HepG2 (cell line): ENCODE results near the gene C1S. TPM values are rescaled to one million over a fixed set of nuclear protein-coding genes. Genes with fewer than 3 reads are reported as not detected.
A peak's percentile ranks its signal among the peaks of the same experiment; 100 is the strongest.

Experiments
- CHCHD3 ChIP-seq: sonication (generic); formaldehyde crosslinking; IDR thresholded peaks from 2 replicates; pipeline ENCODE4 v1.8.0; 2022; ENCODE audit warnings: mild to moderate bottlenecking, missing genetic modification reagents, moderate library complexity
- HDAC6 ChIP-seq: fragments of 200-600 bp; sonication (generic); IDR thresholded peaks from 2 replicates; pipeline ENCODE4 v1.7.0; 2017; ENCODE audit warnings: mild to moderate bottlenecking, antibody characterized with exemption, low read length, low read depth
- KDM4B ChIP-seq: sonication (generic); formaldehyde crosslinking; IDR thresholded peaks from 2 replicates; pipeline ENCODE4 v1.4.0; 2020; ENCODE audit warnings: missing genetic modification reagents
- NONO ChIP-seq, 2 experiments: fragments of 450-650 bp in 1 of 2; sonication (generic) in 1 of 2; formaldehyde crosslinking in 1 of 2; IDR thresholded peaks in 1 of 2; conservative IDR thresholded peaks in 1 of 2; 2 replicates each; pipeline versions ENCODE4 v1.6.1 to v1.8.0; 2017 to 2022; ENCODE audit warnings: mild to moderate bottlenecking in 1 of 2, missing genetic modification reagents in 1 of 2, moderate library complexity in 1 of 2
- PHF21A ChIP-seq: sonication (generic); formaldehyde crosslinking; IDR thresholded peaks from 2 replicates; pipeline ENCODE4 v1.5.0; 2020; ENCODE audit warnings: mild to moderate bottlenecking, missing genetic modification reagents
- WIZ ChIP-seq: sonication (generic); formaldehyde crosslinking; IDR thresholded peaks from 2 replicates; pipeline ENCODE4 v1.5.1; 2020; ENCODE audit warnings: mild to moderate bottlenecking, missing genetic modification reagents
- ZKSCAN1 ChIP-seq: fragments of 150-350 bp; IDR thresholded peaks from 2 replicates; pipeline ENCODE4 v1.6.1; 2014; ENCODE audit warnings: low read length
- ZNF367 ChIP-seq: sonication (generic); formaldehyde crosslinking; IDR thresholded peaks from 2 replicates; pipeline ENCODE4 v1.4.0; 2020; ENCODE audit warnings: missing genetic modification reagents, borderline replicate concordance
- ZNF432 ChIP-seq: sonication (generic); formaldehyde crosslinking; IDR thresholded peaks from 2 replicates; pipeline ENCODE4 v1.5.0; 2020; ENCODE audit warnings: missing genetic modification reagents, mild to moderate bottlenecking, borderline replicate concordance
- polyA plus RNA-seq, 8 experiments: library from polyadenylated mRNA; depleted of rRNA in 3 of 8; stranded (reverse) in 7 of 8; unstranded in 1 of 8; fragments of >200 nt; fragmentation: Illumina TruSeq in 4 of 8; extraction: Trizol in 4 of 8; gene quantifications; 2 replicates each; pipeline versions ENCODE4 v1.2.1 to v1.2.3, GENCODE V29; 2011 to 2016; ENCODE audit warnings: low read depth in 4 of 8, missing spikeins in 1 of 8, mixed read lengths in 1 of 8; ENCODE audit not compliant: insufficient read depth in 1 of 8
- total RNA-seq, 5 experiments: library from RNA; depleted of rRNA; stranded (reverse); fragments of >200 nt; fragmentation: Illumina TruSeq; extraction: Trizol; gene quantifications; 2 replicates each; pipeline ENCODE4 v1.2.3, GENCODE V29; 2016; ENCODE audit warnings: low read depth in 1 of 5
- TF ChIP-seq, protein P1 (sequence below): sonication (generic); formaldehyde crosslinking; IDR thresholded peaks from 2 replicates; pipeline ENCODE4 v1.8.0; 2022; ENCODE audit warnings: missing genetic modification reagents, mild to moderate bottlenecking, borderline replicate concordance
- TF ChIP-seq, protein P2 (sequence below): sonication (generic); formaldehyde crosslinking; IDR thresholded peaks from 2 replicates; pipeline ENCODE4 v1.8.0; 2023; ENCODE audit warnings: mild to moderate bottlenecking, missing genetic modification reagents
- TF ChIP-seq, protein P3 (sequence below): sonication (generic); formaldehyde crosslinking; IDR thresholded peaks from 2 replicates; pipeline ENCODE4 v1.9.0; 2021; ENCODE audit warnings: missing genetic modification reagents, mild to moderate bottlenecking, borderline replicate concordance
- TF ChIP-seq, protein P4 (sequence below): sonication (generic); formaldehyde crosslinking; IDR thresholded peaks from 2 replicates; pipeline ENCODE4 v1.5.0; 2020; ENCODE audit warnings: mild to moderate bottlenecking, missing genetic modification reagents, borderline replicate concordance
- TF ChIP-seq, protein P5 (sequence below): sonication (generic); formaldehyde crosslinking; IDR thresholded peaks from 2 replicates; pipeline ENCODE4 v1.4.0; 2020; ENCODE audit warnings: missing genetic modification reagents
- TF ChIP-seq, protein P6 (sequence below): sonication (generic); formaldehyde crosslinking; IDR thresholded peaks from 2 replicates; pipeline ENCODE4 v1.4.0; 2020; ENCODE audit warnings: missing genetic modification reagents

Gene C1S
- total and polyA plus RNA-seq, 2 of the 13 experiments (the other 11 are each of a cell fraction or from before 2014, with no cell fraction given) = 14.5 to 18.2 TPM

DNA sequence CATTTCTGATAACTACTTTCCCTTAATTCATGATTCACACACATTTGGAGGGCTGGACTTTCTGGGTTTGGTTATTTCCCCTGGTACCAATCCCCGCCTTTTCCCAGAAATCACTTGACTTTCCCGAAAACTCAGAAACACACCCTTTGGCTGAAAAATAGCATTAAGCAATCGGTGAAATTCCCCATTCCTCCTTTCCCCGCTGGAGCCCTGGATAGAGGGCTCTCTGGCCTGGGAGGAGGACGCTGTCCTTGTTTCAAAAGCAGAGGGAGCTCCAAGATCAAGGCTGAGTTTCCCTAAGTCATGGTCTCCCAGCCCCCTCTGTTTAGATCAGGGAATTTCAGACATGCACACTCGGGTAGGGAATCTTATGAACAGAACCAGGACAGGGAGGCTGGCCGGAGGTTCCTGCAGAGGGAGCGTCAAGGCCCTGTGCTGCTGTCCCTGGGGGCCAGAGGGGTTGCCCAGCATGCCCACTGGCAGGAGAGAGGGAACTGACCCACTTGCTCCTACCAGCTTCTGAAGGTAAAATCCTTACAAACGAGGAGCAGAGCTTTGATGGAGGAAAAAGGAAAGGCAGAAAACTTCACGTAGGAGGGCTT is at the start of gene C1S (continued):
- TF ChIP-seq, protein P1, sequence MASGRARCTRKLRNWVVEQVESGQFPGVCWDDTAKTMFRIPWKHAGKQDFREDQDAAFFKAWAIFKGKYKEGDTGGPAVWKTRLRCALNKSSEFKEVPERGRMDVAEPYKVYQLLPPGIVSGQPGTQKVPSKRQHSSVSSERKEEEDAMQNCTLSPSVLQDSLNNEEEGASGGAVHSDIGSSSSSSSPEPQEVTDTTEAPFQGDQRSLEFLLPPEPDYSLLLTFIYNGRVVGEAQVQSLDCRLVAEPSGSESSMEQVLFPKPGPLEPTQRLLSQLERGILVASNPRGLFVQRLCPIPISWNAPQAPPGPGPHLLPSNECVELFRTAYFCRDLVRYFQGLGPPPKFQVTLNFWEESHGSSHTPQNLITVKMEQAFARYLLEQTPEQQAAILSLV (CRISPR knock-in tag) = 0 out of 2 replicates have a peak, but pooled peaks have one; percentile 65
- TF ChIP-seq ZNF432 (CRISPR knock-in tag) (no peak), ZNF367 (CRISPR knock-in tag) (no peak), HDAC6 (no peak), CHCHD3 (CRISPR knock-in tag) (no peak), PHF21A (CRISPR knock-in tag) (peak; percentile 50), ZKSCAN1 (no peak), KDM4B (0 out of 2 replicates have a peak, but pooled peaks have one; percentile 45), WIZ (CRISPR knock-in tag) (no peak), NONO (IDR thresholded peaks at IDR 0.05) (no peak), NONO (CRISPR knock-in tag; conservative IDR thresholded peaks at IDR 0.05) (no peak)
- TF ChIP-seq, protein P2, sequence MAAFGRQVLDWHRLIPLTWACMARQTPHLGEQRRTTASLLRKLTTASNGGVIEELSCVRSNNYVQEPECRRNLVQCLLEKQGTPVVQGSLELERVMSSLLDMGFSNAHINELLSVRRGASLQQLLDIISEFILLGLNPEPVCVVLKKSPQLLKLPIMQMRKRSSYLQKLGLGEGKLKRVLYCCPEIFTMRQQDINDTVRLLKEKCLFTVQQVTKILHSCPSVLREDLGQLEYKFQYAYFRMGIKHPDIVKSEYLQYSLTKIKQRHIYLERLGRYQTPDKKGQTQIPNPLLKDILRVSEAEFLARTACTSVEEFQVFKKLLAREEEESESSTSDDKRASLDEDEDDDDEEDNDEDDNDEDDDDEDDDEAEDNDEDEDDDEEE (CRISPR knock-in tag) = no peak
- TF ChIP-seq, protein P3, sequence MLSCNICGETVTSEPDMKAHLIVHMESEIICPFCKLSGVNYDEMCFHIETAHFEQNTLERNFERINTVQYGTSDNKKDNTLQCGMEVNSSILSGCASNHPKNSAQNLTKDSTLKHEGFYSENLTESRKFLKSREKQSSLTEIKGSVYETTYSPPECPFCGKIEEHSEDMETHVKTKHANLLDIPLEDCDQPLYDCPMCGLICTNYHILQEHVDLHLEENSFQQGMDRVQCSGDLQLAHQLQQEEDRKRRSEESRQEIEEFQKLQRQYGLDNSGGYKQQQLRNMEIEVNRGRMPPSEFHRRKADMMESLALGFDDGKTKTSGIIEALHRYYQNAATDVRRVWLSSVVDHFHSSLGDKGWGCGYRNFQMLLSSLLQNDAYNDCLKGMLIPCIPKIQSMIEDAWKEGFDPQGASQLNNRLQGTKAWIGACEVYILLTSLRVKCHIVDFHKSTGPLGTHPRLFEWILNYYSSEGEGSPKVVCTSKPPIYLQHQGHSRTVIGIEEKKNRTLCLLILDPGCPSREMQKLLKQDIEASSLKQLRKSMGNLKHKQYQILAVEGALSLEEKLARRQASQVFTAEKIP (CRISPR knock-in tag) = no peak
- TF ChIP-seq, protein P4, sequence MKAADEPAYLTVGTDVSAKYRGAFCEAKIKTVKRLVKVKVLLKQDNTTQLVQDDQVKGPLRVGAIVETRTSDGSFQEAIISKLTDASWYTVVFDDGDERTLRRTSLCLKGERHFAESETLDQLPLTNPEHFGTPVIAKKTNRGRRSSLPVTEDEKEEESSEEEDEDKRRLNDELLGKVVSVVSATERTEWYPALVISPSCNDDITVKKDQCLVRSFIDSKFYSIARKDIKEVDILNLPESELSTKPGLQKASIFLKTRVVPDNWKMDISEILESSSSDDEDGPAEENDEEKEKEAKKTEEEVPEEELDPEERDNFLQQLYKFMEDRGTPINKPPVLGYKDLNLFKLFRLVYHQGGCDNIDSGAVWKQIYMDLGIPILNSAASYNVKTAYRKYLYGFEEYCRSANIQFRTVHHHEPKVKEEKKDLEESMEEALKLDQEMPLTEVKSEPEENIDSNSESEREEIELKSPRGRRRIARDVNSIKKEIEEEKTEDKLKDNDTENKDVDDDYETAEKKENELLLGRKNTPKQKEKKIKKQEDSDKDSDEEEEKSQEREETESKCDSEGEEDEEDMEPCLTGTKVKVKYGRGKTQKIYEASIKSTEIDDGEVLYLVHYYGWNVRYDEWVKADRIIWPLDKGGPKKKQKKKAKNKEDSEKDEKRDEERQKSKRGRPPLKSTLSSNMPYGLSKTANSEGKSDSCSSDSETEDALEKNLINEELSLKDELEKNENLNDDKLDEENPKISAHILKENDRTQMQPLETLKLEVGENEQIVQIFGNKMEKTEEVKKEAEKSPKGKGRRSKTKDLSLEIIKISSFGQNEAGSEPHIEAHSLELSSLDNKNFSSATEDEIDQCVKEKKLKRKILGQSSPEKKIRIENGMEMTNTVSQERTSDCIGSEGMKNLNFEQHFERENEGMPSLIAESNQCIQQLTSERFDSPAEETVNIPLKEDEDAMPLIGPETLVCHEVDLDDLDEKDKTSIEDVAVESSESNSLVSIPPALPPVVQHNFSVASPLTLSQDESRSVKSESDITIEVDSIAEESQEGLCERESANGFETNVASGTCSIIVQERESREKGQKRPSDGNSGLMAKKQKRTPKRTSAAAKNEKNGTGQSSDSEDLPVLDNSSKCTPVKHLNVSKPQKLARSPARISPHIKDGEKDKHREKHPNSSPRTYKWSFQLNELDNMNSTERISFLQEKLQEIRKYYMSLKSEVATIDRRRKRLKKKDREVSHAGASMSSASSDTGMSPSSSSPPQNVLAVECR = no peak; the same call in 1 of the 2 replicates
- TF ChIP-seq, protein P5, sequence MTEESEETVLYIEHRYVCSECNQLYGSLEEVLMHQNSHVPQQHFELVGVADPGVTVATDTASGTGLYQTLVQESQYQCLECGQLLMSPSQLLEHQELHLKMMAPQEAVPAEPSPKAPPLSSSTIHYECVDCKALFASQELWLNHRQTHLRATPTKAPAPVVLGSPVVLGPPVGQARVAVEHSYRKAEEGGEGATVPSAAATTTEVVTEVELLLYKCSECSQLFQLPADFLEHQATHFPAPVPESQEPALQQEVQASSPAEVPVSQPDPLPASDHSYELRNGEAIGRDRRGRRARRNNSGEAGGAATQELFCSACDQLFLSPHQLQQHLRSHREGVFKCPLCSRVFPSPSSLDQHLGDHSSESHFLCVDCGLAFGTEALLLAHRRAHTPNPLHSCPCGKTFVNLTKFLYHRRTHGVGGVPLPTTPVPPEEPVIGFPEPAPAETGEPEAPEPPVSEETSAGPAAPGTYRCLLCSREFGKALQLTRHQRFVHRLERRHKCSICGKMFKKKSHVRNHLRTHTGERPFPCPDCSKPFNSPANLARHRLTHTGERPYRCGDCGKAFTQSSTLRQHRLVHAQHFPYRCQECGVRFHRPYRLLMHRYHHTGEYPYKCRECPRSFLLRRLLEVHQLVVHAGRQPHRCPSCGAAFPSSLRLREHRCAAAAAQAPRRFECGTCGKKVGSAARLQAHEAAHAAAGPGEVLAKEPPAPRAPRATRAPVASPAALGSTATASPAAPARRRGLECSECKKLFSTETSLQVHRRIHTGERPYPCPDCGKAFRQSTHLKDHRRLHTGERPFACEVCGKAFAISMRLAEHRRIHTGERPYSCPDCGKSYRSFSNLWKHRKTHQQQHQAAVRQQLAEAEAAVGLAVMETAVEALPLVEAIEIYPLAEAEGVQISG (CRISPR knock-in tag) = 0 out of 2 replicates have a peak, but pooled peaks have one; percentile 44
- TF ChIP-seq, protein P6, sequence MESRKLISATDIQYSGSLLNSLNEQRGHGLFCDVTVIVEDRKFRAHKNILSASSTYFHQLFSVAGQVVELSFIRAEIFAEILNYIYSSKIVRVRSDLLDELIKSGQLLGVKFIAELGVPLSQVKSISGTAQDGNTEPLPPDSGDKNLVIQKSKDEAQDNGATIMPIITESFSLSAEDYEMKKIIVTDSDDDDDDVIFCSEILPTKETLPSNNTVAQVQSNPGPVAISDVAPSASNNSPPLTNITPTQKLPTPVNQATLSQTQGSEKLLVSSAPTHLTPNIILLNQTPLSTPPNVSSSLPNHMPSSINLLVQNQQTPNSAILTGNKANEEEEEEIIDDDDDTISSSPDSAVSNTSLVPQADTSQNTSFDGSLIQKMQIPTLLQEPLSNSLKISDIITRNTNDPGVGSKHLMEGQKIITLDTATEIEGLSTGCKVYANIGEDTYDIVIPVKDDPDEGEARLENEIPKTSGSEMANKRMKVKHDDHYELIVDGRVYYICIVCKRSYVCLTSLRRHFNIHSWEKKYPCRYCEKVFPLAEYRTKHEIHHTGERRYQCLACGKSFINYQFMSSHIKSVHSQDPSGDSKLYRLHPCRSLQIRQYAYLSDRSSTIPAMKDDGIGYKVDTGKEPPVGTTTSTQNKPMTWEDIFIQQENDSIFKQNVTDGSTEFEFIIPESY (CRISPR knock-in tag) = 0 out of 2 replicates have a peak, but pooled peaks have one; percentile 25
